Body of pancreas (tissue), 4 donors: ENCODE measurements around the gene TCTN2.

Source experiments
- CTCF ChIP-seq, 7 experiments: fragments of 450-650 bp in 4 of 7; fragments of 200-600 bp in 3 of 7; sonication (generic) in 3 of 7; IDR thresholded peaks; one replicate each; pipeline ENCODE4 v1.5.1; 2016 to 2019; ENCODE audit warnings: antibody characterized with exemption in 7 of 7
- POLR2A ChIP-seq, 3 donors: fragments of 450-650 bp; IDR thresholded peaks; one replicate each; pipeline ENCODE4 v1.6.1; 2016; ENCODE audit warnings: antibody characterized with exemption in 3 of 3, mild to moderate bottlenecking in 2 of 3

GRCh38 chr12:123712780-123713319, 41.9 kb downstream of the TCTN2 start:
- no peak for TF ChIP-seq CTCF (IDR thresholded peaks at IDR 0.05)
- TF ChIP-seq POLR2A (IDR thresholded peaks at IDR 0.05), result no peak
